HG02623 (cell line): ENCODE results near the gene SELE.
"Not testable (repeated sequence)": the region's sequence is repeated elsewhere in the genome, so short reads cannot be mapped to it uniquely, and the experiment has no call there.

Experiments used
- ATAC-seq: cut with Tn5 transposase; IDR thresholded peaks from one replicate; pipeline ENCODE4 v1.9.1; 2021; ENCODE audit warnings: moderate library complexity; ENCODE audit not compliant: unreplicated experiment

Gene SELE

DNA sequence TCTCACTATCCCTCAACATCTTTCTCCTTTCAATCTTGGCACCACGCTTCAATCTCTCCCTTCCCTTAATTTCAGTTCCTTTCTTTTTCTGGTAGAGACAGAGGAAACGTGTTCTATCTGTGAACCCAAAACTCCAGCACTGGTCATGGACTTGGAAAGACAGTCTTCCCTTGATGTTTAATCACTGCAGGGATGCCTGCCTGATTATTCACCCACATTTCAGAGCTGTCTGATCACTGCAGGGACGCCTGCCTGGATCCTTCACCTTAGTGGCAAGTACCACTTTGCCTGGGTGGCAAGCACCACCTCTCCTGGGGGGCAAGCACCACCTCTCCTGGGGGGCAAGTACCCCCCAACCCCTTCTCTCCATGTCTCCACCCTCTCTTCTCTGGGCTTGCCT, 50.2 kb downstream of the SELE start:
- ATAC-seq, result no peak

DNA sequence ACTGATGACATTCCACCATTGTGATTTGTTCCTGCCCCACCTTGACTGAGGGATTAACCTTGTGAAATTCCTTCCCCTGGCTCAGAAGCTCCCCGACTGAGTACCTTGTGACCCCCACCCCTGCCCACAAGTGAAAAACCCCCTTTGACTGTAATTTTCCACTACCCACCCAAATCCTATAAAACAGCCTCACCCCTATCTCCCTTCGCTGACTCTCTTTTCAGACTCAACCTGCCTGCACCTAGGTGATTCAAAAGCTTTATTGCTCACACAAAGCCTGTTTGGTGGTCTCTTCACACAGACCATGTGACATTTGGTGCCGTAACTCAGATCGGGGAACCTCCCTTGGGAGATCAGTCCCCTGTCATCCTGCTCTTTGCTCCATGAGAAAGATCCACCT, 50.7 kb downstream of the SELE start:
- not testable (repeated sequence) for ATAC-seq

DNA sequence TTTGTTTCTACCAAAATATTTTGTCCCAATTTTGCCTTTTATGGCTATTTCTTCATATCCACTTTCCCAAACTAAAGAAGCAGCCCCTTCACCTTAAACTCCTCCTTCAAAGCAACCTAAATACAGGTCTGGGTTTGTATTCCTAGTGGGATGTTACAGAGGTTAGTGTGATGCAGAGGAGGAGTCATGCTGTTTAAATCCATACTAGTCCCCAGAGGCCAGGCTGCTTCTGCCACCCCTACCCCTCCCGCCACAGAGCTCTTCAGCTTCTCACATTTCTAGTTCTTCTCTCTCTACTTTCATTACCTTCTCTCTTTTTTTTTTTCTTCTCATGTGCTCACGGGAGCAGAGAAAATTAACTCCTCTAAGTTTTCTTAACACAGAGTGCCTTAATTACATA, 51.8 kb downstream of the SELE start:
- ATAC-seq, result no peak

DNA sequence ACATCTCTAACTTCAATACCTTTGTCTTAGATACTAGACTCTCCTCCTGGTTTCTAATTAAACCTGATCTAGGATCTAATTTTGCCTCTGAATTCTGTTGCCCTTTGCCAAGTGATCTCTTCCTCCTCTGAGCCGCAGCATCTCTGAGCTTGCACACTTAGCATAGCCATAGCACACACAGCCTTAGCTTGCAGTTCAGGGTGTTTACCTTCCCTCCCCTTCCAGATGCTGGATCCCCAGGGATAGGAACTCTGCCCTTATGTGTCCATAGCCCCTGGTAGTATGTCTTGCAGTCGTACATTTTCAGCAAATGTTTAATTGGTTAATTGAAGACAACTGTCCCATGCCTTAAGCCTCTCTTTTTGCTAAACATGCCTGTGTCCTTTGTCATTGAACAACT, 52.7 kb downstream of the SELE start:
- no peak for ATAC-seq

DNA sequence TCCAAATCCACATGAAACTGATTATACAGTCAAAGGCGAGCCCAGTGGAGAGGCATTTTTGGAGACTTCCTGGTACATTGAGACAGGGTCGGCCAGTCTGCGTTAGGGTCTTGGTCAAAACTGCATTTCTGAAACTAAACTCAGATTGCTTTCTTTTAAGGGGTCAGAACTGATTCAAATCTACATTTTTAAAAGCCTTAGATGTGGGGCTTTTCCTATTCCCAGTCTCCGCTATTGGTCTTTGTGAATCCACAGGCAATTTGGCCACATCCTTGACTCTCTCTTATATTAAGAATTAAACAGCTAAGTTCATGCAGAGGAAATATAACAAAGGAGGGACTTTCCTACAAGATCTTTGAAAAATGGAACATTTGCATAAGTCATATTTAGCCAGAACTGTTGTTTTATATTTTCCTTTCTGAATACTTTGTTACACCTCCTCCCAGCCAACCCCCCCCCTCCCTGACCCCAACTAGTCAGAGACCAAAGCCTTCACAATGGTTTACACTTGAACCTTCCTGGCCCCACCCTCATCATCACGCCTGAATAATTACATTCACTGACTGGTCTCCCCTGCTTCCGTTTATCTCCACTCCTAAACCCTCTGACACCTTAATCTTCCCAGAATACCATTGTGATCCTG, 53.4 kb downstream of the SELE start:
- ATAC-seq, result peak; percentile 51

DNA sequence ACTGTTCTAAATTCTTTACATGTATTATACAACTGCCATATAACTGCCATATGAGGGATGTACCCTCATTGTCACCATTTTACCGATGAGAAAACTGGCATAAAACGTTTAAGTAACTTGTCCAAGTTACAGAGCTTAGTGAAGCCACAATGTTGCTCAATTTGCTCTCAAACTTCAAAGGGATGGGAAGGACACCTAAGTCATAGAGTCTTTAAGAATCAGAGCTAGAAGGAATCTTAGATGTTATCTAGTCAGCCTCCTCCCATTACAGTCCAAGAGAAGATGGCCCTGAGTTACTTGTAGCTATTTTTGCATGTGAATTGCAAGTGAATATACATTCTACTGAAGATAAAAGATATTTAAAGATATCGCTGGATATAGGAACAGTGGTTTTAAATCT, 54.2 kb downstream of the SELE start:
- no peak for ATAC-seq

GRCh38 chr1:169676001-169676400, 57.9 kb downstream of the SELE start:
- no peak for ATAC-seq
